Endothelial cell of umbilical vein (primary cell): ENCODE results near the gene G6PC1.

Experiments used
- EZH2 ChIP-seq: IDR thresholded peaks from 2 replicates; pipeline ENCODE4 v1.6.1; 2012; ENCODE audit warnings: borderline replicate concordance, low read depth, mild to moderate bottlenecking, moderate library complexity, low read length, inconsistent platforms; ENCODE audit not compliant: severe bottlenecking
- POLR2A ChIP-seq: IDR thresholded peaks from 2 replicates; pipeline ENCODE4 v1.6.1; 2012; ENCODE audit warnings: low read depth, mild to moderate bottlenecking, control low read depth, low read length
- POLR2AphosphoS5 ChIP-seq: IDR thresholded peaks from 2 replicates; pipeline ENCODE4 v1.6.1; 2012; ENCODE audit warnings: low read depth, mild to moderate bottlenecking, control low read depth, low read length, moderate library complexity; ENCODE audit not compliant: insufficient read depth
- TF ChIP-seq, protein P1 (sequence below), 2 donors: IDR thresholded peaks; 1 replicate in 1 of 2; 2 replicates in 1 of 2; pipeline ENCODE4 v1.5.1; 2011; ENCODE audit warnings: low read length in 2 of 2, mild to moderate bottlenecking in 2 of 2, moderate library complexity in 2 of 2, control low read depth in 1 of 2, inconsistent platforms in 1 of 2, low read depth in 1 of 2; ENCODE audit not compliant: insufficient read depth in 1 of 2; ENCODE audit errors: extremely low read depth in 1 of 2

DNA sequence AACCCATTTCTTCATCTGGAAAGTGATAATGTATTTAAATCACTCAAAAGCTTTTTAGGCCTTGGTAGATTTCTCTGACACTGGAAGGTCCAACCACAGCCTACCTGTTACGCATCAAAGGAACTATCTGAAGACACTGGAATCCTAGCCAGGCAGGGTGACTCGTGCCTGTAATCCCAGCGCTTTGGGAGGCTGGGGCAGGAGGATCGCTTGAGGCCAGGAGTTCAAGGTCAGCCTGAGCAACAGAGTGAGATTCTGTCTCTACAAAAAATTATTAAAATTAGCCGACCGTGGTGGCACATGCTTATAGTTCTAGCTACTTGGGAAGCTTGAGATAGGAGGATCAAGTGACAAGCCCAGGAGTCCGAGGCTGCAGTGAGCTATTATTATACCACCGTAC is 18.4 kb upstream of the G6PC1 start:
- TF ChIP-seq, protein P1, sequence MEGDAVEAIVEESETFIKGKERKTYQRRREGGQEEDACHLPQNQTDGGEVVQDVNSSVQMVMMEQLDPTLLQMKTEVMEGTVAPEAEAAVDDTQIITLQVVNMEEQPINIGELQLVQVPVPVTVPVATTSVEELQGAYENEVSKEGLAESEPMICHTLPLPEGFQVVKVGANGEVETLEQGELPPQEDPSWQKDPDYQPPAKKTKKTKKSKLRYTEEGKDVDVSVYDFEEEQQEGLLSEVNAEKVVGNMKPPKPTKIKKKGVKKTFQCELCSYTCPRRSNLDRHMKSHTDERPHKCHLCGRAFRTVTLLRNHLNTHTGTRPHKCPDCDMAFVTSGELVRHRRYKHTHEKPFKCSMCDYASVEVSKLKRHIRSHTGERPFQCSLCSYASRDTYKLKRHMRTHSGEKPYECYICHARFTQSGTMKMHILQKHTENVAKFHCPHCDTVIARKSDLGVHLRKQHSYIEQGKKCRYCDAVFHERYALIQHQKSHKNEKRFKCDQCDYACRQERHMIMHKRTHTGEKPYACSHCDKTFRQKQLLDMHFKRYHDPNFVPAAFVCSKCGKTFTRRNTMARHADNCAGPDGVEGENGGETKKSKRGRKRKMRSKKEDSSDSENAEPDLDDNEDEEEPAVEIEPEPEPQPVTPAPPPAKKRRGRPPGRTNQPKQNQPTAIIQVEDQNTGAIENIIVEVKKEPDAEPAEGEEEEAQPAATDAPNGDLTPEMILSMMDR (IDR thresholded peaks at IDR 0.05; ENCODE audit: extremely low read depth in 1 of 2, insufficient read depth in 1 of 2, low read depth in 1 of 2, low read length in 2 of 2) = no peak
- TF ChIP-seq POLR2AphosphoS5 (no peak), POLR2A (no peak), EZH2 (no peak)
